Activated T-cell treated with anti-CD3 and anti-CD28 coated beads for 1 hour (primary cell): ENCODE measurements around the gene RAB1A.
"Not testable (repeated sequence)": the region's sequence is repeated elsewhere in the genome, so short reads cannot be mapped to it uniquely, and the experiment has no call there.

ENCODE experiments used
- DNase-seq: peaks from one replicate; pipeline ENCODE4 v3.0.0-alpha.2; 2020; ENCODE audit warnings: low read depth

The RAB1A gene

DNA sequence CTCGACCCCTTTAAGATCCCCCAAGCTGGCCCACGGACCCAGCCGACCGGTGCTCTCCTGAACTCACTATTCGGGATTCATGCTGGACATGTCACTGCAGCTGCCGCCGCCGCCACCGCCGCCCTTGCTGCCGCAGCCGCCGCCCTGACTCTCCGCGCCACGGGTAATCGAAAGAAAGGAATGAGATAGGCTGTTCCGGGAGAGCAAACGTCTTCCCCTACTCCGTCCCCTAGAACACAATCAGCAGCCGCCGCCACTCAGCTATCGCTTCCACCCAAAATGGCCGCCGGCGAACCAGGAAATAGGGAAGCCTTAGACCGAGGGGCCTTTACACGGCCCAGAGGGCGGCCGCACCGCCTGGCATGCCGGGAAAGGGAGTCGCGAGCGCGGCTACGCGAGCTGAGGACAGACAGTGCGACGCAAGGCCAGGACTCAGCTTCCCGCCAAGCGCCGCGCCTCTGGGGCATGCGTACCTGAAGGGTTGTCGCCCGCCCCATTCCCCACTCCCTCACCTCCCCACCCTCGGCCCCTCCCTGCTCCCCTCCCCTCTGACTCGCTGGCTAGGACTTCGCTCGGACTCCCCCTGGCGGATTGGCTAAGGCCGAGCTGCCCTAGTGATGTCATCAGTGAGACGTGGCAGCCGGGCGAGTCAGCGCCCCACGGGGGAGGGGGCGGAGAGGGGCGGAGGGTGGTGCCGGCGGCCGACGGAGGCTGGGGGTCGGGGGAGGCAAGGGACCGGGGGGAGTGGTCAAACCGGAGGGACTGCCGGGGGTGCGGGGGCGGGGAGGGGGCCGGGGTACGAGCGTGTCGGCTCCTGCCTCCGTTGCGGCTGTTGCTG is at the start of gene RAB1A:
Gene RAB1A, minus strand, starts transcription at position 281 of the 838 bp plus-strand sequence. Its CDS starts 191 bp downstream, at position 90.
- DNase-seq = peak; percentile 99

DNA sequence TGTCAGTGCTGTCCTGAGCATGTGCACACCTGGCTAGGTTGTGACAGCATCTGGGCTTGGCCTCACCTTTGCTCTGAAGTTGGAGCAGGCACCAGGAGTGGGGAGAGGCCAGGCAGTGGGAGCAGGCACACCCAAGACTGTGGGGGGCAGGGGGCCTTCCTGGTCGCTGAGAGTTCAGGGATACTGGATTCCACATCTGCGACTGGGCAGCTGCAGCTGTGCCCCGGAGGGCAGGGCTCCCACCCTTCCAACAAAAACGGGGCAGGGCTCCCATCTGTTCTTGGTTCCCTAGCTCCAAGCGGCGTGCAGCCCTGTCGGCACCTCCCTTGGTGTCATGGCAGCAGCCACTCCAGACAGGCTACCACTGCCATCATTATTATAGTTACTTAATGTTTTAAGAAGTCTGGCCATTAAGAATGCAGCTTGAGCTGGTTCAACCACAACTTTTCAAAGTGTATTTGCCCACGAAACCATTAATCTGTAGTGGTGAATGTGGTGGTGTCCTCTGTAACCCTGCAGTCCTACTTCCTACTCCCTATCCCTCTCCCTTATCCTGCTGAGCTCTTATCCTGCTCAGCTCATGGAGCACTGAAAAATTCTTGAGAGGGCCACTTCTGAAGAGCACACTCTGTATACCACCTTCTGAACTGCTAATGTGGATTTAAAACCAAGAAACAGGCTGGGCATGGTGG is 48.0 kb upstream of the RAB1A start:
- no peak for DNase-seq

DNA sequence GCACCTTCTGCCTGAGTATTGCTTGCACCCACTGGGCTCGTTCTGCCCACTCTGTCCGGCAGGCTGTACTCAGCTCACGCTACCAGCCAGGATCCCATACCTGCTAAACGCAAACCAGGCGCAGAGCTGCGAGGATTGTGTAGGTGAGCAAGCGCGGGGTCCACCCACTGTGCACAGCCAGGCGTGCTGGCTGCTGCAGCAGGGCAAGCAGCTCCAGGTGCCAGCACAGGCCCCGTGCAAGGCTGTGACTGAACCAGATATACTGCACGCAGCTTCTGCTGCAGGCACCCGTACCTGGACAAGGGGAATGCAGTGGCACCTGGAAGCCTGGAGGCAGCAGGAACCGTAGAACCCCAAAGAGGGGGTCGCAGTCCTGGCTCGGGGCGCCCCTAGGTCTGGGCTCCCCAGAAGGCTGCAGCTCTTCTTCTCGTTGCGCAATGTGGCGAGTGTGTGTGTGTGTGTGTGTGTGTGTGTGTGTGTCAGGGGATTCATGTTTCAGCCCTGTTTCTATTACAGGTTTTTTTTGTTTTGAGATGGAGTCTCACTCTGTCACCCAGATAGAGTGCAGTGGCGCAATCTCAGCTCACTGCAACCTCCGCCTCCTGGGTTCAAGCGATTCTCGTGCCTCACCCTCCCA is 46.1 kb upstream of the RAB1A start:
- DNase-seq = no peak

DNA sequence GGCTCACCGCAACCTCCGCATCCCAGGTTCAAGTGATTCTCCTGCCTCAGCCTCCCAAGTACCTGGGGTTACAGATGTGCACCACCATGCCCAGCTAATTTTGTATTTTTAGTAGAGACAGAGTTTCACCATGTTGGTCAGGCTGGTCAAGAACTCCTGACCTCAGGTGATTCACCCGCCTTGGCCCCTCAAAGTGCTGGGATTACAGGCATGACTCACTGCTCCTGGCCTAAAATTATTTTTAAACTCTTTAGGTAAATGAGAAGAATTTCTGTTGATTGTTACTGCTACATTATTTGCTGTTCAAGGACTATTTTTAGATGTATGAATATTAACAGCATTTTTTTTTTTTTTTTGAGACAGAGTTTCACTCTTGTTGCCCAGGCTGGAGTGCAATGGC is 44.1 kb upstream of the RAB1A start:
- not testable (repeated sequence) for DNase-seq

DNA sequence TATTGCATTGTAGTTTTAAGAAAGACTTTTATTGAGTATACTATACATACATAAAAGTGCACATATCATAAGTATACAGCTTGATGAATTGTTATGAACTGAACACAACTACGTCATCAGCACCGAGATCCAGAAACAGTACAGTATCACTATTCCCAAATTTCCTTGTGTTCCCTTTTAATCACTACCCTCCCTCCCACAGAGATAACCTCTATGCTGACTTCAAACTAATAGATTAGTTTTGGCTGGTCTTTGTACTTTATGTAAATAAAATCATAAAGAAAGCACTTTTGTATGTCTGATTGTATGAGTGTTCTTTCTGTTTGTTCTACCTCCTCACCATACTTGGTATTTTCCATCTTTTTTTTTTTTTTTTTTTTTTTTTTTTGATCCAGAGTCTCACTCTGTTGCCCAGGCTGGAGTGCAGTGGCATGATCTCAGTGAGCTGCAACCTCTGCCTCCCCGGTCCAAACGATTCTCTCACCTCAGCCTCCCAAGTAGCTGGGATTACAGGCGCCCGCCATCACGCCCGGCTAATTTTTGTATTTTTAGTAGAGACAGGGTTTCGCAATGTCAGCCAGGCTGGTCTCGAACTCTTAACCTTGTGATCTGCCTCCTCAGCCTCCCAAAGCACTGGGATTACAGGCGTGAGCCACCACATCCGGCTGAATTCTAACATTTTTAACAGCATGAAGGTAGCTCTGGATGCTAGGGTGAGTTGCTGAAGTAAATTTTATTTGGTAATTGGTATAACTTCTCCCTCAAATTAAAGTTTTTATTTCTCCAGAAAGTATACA is 43.3 kb upstream of the RAB1A start:
- DNase-seq = no peak

DNA sequence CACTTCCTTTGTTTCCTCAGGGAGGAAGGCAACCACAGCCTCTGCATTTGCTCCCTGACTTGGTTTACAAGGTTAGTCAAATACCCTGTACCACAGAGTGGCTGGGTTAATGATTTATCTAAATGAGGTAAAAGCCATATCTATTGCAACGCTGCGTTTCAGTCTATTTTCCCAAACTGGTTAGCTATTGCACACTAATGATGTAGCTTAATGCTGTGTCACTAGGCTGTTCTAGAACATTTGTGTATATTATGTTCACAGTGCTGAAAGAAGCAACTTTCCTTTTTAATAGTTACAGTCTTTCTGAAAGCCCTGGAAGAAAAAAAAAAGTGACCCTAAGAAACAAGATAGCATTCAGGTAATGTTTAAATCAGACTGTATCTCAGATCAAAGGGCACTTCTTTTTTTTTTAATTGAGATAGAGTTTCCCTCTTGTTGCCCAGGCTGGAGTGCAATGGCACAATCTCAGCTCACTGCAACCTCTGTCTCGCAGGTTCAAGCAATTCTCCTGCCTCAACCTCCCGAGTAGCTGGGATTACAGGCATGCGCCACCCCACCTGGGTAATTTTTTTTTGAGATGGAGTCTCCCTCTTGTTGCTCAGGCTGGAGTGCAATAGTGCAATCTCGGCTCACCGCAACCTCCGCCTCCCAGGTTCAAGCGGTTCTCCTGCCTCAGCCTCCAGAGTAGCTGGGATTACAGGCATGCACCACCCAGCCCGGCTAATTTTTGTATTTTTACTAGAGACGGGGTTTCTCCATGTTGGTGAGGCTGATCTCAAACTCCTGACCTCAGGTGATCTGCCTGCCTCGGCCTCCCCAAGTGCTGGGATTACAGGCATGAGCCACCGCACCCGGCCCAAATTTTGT is 40.9 kb upstream of the RAB1A start:
- DNase-seq = not testable (repeated sequence)

DNA sequence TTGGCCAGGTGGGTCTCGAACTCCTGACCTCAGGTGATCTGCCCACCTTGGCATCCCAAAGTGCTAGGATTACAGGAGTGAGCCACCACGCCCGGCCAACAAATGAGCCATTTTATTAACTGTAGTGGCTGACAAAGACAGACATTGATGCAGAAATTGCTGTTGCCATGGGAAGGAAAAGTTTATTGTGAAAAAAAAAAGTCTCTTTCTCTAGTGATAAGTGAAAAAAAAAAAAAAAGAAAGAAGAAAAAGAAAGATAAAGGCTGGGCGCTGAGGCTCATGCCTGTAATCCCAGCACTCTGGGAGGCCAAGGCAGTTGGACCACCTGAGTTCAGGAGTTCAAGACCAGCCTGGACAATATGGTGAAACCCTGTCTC is 39.8 kb upstream of the RAB1A start:
- DNase-seq = no peak

DNA sequence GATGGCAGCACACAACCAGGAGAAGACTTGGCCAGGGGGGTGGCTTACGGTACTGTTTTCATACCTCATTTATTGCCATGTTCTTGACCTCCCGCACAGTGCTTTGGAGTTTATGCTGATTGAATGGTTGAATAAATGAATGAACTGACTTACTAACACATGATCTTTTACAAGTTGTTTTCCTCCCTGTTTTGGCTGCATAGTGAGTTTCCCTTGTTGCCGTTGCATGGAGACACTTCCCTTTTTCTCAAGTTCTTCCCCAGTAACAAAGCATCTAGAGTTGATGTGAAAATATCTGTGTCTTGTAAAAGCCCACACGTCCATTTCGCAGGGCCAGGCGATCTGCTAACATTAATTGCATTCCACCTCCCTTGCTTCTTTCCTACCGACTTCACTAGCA is 35.7 kb upstream of the RAB1A start:
- no peak for DNase-seq

DNA sequence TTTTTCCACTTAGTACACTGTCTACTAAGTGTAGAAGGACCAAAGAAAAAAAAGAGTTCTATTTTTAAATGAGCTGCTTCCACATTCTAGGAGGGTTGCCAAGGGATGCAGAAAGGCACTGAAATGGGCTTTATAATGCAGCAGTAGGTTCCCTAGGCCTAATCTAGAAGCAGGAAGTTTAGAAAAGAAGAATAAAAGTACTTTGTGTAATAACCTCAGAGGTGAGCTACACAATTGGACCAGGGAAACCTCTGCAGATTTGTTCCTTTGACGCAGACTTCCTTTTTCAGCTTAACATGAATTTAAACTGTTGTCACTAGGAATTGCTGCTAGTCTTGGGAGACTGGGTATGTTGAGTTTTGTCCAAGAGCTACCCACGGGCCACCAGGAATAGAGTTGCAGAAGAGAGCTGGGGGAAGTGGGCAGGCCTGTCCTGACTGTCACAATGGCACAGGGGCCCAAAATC is 34.6 kb upstream of the RAB1A start:
- no peak for DNase-seq

DNA sequence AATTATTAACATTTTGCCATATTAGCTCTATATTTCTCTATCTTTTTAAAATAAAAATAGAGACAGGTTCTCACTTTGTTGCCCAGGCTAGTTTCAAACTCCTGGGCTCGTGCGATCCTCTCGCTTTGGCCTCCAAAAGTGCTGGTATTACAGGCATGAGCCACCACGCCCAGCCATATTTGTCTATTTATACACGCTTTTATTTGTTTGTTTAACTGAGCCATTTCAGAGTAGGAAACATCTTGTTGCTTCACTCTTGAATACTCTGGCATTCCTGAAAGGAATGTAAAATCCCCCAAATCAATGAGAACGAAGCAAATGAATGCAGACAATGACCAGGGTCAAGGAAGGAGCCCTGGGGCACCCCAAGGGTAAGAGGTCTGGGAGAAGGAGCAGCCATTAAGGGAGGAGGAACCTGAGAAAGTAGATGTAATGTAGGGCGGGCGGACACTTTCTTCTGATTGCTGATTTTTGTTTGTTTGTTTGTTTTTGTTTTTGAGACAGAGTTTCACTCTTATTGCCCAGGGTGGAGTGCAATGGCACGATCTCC is 31.7 kb upstream of the RAB1A start:
- no peak for DNase-seq

DNA sequence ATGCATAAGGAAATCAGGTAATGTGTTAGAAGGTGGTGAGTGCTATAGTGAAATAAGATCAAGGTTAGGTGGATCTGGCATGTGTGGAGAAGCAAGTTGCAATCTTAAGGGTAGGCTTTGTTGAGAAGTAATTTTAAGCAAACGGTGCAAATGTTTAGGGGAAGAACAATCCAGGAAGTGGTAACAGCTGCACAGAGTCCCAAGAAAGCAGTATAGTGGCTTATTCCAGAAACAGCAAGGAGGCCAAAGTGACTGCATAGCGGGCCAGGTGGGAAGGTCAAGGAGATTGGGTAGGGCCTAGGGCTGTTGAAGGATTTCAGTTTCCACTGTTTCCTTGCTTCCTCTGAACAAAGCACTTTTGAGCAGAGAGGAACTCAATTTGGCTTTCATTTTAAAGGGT is 30.0 kb upstream of the RAB1A start:
- no peak for DNase-seq

DNA sequence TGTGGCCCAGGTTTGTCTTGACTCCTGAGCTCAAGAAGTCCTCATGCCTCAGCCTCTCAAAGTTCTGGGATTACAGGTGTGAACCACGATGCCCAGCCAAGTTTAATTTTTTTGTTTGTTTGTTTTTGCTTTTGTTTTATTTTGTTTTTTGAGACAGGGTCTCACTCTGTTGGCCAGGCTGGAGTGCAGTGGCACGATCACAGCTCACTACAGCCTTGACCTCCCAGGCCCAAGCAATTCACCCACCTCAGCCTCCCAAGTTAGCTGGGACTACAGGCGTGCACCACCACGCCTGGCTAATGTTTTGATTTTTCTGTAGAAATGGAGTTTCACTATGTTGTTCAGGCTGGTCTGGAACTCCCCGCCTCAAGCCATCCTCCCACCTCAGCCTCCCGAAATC is 29.4 kb upstream of the RAB1A start:
- no peak for DNase-seq

DNA sequence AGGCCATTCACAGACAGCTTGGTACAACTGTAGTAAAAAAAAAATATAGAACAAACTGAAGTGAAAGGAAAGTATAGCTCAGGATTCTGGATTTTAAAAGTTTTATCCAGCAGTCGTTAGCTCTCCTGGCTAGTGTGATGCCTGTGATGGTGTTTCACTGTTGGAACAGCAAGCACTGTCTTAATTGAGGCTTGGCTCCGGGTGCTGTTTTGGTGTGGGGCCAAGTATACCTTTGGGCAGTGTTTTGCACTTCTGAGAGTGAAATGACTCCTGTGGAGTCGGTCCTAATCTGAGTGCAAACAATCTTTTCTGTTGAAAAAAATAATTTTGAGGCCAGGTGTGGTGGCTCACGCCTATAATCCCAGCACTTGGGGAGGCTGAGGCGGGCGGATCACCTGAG is 28.7 kb upstream of the RAB1A start:
- DNase-seq = no peak

DNA sequence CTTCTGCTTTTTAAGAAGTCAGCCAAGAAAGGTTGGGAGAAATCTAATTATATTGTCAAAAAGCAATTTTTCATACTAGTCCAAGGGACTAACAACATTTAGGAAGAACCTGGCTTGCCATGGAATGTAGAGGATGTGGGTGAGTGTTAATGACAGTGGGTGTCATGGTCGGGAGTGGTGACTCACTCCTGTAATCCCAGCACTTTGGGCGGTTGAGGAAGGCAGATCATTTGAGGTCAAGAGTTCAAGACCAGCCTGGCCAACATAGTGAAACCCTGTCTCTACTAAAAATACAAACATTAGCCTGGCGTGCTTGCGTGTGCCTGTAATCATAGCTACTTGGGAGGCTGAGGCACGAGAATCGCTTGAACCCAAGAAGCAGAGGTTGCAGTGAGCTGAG is 27.9 kb upstream of the RAB1A start:
- not testable (repeated sequence) for DNase-seq

DNA sequence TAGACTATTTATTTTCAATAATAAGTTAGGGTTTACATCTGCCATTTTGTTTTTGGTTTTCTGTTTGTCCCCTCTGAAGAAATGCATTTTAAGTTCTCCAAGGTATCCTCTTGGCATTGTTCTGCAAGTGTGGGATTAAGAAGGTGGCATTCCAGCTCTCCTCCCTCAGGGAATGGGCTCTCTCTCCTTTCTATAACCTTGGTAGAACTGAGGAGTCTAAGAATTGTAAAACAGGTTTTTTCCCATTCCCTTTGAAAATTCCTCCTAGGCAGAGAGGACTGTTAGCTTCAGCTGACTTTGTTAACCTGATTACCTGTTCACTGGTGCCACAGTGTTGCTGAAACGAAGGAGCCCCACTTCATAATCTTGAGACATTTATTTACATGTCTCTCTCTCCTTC is 26.1 kb upstream of the RAB1A start:
- DNase-seq = no peak

DNA sequence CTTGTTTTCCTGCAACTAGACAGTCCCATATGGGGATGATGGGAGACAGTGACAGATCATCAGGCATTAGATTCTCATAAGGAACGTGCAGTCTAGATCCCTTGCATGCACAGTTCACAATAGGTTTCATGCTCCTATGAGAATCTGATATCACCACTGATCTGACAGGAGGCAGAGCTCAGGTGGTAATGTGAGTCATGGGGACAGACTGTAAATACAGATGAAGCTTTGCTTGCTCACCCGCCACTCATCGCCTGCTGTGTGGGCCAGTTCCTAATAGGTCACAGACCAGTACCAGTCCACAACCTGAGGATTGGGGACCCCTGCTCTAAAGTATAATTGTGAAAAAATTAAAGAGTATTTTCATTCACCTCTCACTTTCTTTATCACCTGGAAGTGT is 23.6 kb upstream of the RAB1A start:
- DNase-seq = no peak

DNA sequence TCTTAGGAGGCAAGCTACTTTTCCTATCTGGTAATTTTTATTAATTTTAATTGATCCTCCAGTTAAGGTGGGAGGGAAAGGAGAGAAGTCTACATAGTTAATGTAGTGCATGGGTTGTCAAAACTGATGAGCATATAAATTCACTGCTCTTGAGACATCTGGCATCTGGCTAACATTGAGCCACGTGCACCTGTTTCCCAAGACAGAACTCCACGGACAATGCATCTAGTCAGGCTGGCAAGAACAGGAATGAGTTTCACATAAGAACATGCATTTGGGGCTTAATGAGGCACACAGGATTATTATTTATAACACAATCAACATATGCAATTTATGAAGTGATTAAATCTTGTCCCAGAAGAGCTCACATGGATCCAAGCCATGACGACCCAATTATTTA is 16.2 kb upstream of the RAB1A start:
- no peak for DNase-seq

DNA sequence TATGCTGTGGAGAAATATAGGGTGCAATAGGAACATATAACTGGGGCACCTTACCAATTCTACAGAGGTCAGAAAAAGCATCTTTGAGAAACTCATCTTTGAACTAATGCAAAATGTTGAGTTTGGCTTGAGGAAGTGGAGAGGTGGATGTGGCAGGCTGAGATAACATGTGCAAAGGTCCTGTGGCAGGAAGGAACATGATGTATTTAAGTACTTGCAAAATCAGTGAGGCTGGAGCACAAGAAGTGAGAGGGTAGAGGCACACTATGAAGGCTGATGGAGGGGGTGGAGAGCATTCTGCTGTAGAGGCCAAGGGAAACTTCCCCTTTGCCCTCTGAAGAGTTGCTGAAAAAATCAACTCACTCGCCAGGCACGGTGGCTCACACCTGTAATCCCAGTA is 14.7 kb upstream of the RAB1A start:
- DNase-seq = no peak

DNA sequence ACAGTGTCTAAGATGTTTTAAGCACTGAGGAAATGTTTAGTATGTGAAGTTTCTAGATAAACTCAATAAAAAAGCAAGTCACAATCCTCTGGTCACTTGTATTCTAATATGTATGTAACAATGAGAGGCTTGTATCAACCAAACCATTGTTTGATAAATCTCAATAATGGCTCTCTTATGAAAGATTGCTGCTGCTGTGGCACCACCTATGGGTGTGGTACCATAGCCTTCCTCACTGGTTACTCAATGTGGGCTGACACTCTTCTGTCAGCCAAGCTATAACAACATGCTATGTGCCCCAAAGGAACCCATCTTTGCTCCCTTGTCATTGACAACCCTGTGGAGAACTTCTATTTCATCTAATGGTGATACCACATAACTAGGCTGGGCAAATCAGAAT is 12.6 kb upstream of the RAB1A start:
- DNase-seq = no peak

DNA sequence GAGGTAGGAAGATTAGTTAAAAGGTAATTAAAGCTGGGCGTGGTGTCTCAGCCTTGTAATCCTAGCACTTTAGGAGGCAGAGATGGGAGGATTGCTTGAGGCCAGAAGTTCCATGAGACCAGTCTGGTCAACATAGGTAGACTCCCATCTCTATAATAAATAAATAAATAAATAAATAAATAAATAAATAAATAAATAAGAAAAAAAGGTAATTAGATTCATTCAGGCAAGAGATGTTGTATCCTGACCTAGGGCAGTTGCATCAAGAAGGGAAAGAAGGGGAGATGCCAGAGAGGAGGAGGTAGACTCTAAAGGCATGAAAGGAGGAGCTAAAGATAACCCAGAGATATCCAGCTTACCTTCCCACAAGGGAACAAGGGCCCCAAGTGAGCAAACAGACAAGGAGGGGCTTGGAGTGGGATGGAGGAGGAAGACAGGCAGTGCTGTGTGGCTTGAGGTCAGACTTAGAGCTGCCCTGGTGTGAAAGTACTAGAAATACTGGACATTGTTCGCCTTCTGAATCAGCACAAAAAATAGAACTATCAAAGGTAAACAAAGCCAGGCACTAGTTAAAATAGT is 7.4 kb upstream of the RAB1A start:
- no peak for DNase-seq

DNA sequence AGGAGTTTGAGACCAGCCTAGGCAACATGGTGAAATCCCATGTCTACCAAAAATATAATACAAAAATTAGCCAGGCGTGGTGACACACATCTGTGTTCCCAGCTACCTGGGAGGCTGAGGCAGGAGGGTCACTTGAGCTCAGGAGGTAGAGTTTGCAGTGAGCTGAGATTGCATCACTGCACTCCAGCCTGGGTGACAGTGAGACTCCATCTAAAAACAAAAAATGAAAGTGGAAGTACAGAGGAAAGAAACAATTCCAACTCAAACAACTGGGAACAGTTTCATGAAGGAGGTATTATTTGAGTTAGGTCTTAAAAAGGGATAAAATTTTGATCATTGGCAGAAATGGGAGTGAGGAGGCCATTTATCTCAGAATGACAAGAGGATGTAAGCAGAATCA is 6.3 kb upstream of the RAB1A start:
- DNase-seq = no peak
